T-helper 2 cell (primary cell): Measurements from ENCODE around the gene UBTD2.

Experiments
- DNase-seq, 5 experiments: peaks; one replicate each; pipeline versions ENCODE4 v3.0.0 to v3.0.0-alpha.2; 2012 to 2022

Gene UBTD2

GRCh38 chr5:172188893-172189692 is 94.5 kb downstream of the UBTD2 start:
- DNase-seq, result no peak

GRCh38 chr5:172188033-172188892 is 95.3 kb downstream of the UBTD2 start, which contains the start of gene STK10:
STK10 (minus strand) TSS chr5:172188224; CDS start chr5:172188042, 182 bp downstream.
- peak; percentile 77 to 95 (median 85) for DNase-seq

DNA sequence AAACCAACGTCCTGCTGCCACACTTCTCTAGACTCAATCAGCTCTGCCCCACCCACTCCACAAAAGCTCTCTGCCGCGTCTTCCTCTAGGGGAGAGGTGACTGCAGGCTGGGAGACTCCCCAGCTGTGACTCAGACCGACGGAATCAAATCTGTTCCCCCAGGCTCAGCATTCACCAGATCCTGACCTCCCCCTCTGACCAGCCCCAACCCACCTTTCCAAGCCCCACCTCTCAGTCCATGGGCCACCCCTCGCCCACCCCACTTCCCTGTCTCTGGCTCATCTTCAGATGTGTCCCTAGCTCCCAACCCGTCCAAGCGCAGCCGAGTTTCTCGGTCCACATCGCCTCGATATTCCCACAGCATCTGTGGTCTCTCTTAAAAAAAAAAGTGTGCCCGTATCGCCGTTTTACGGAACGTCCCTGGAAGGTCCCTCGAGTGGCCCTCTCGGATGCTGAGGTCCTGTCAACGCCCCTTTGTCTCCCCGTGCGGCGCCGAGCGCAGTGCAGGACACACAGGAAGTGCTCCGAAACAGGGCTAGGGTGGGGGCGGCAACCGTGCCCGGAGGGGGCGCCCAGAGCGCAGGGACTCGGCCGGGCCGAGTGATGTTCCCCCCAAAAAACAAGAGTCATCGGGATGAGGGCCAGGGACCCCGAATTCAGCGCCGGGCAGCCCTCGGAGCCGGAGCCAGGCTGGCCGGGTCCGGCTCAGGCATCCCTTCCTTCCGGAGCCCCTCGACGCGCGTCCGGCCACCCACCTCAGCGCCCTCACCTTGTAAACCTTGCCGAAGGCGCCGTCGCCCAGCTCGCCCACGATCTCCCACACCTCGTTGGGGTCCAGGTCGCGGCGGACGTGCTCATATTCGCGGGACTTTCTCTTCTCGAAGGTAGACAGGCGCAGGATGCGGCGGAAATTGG is 96.2 kb downstream of the UBTD2 start:
- DNase-seq, result peak in 4 of 5 experiments; percentile 58 to 77 (median 65)

DNA sequence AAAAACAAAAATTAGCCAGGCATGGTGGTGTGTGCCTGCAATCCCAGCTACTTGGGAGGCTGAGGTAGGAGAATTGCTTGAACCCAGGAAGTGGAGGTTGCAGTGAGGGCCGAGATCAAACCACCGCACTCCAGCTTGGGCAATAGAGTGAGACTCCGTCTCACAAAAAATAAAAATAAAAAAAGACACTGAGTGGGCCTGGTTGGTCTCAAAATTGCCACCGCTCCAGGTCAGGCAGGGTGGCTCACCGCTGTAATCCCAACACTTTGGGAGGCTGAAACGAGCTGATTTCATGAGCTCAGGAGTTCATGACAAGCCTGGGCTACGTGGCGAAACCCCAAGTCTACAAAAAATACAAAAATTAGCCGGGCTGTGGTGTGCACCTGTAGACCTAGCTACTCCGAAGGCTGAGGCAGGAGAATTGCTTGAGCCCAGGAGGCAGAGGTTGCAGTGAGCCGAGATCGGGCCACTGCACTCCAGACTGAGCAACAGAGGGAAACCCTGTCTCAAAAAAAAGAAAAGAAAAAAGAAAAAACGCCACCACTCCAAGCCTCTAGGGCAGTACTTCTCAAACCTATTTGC is 97.4 kb downstream of the UBTD2 start:
- DNase-seq, result no peak

DNA sequence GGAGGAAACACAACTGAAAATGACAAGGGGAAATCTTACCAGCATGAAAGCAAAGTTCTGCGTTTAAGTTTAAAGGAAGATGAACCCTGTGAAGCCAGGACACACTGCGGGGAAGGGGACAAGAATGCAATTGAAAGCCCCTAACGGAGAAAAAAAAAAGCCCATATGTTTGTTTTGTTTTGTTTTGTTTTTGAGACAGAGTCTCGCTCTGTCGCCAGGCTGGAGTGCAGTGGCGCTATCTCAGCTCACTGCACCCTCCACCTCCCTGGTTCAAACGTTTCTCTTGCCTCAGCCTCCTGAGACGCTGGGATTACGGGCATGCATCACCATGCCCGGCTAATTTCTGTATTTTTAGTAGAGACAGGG is 98.5 kb downstream of the UBTD2 start:
- peak in 2 of 5 experiments; percentile 39 to 40 for DNase-seq

GRCh38 chr5:172183881-172184280 is 99.7 kb downstream of the UBTD2 start:
- no peak for DNase-seq

- DNase-seq, result peak in 1 of 5 experiments; percentile 35
Measured at GRCh38 chr5:172182291-172182690, 101.3 kb downstream of the UBTD2 start.

DNA sequence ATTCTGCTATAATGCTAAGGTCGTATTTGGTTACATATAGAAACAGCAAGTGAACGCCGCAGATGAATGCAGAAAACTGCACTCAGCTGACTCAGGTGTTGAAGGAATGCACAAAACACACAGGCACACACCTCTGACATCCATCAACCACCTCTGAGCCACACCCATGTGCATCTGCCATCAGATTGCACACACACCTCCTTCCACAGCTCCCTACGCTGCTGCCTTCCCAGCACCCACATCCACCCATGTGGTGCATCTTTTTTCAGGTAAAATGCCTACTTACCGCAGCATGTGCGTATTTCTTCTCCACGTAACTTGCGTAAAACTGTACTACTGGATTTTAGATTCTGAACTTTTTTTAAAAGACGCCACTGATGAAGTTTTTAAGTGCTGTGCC is 102.6 kb downstream of the UBTD2 start:
- DNase-seq, result peak in 2 of 5 experiments; percentile 66 to 67

GRCh38 chr5:172178991-172179989 is 104.3 kb downstream of the UBTD2 start:
- DNase-seq, result peak in 3 of 5 experiments; percentile 30 to 88 (median 77)

DNA sequence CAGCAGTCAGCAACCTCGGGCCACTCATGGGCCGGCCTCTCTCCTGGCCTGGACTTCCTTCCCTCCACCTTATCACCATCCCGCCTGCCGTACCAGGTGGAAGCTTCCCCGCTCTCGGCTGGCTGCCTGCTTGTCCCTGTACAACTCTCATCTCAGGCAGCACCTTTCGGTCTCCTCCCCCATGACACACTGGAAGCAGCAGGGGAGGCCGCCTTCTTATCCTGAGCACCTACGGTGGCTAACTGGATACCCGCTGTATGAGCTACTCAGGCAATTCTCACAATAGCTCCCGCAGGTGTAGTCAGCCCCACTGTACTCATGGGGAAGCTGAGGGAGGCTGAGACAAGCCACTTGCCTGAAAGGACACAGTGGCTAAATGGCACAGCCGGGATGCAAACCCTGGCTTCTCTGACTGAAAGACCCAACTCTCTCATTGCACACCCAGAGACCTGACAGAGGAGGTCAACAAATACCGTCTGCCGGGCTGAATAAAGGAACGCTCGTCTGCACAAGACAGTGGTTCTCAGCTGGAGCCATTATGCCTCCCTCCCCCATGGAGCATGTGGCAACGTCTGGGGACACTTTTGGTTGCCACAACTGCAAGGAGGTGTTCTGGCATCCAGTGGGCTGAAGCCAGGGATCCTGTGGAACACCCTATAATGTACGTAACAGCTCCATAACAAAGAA is 105.1 kb downstream of the UBTD2 start:
- DNase-seq, result peak in 1 of 5 experiments; percentile 32

GRCh38 chr5:172177176-172177575 is 106.4 kb downstream of the UBTD2 start:
- no peak for DNase-seq

- DNase-seq, result peak; percentile 63 to 99 (median 87)
Measured at GRCh38 chr5:172175263-172175719, 108.3 kb downstream of the UBTD2 start.

DNA sequence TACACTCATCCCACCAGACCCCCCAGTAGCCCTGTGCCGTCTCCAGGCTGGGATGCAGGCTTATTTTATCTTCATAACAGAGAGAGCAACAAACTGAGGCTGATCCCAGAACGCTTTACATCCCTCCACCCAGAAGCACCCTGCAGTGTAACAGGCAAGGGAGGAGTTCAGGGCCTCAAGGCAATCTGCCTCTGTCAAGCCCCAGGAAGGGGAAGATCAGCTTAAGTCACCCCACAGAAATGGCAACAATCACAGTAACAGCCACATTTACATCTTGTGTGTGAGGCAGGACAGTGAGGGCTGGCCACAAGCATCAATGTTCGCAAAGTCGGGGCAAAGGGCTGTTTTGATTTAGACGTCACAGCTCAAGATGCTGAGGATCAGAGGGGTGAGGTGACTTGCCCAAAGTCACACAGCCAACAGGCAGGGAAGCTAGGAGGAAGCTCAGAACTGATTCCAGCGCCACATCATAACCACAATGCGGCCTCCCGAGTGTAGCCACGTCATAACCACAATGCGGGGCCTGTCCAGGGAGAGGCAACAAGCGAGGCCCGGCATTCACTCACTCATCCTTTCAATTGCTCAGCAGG is 109.9 kb downstream of the UBTD2 start:
- peak in 4 of 5 experiments; percentile 56 to 90 (median 71) for DNase-seq

DNA sequence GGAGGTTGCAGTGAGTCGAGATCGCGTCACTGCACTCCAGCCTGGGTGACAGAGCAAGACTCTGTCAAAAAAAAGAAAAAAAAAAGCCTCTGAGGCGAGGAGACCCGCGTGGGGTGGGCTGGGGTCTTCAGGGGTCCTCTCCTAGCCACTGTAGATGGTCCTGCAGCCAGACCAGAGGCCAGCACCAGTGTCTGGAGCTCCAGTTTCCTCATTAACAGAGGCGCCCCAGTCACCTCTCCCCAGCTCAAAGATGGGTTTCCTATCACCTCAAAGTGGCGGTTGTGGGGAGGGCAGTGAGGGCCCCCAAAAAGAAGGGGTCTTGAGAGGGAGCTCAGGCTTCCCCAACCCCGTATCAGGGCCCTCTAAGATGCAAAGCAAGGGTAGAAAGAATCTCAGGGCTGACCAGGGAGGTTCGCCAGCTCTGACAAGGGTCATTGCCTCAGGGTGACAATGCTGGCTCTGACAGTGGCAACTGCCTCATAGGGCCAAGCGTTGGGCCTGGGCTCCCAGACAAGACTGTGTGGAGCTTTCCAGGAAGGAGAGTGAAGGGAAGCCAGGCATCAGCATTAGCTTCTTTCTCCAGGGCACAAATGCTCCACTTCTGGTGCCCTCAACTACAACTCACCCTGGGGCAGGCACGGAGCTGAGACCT is 110.5 kb downstream of the UBTD2 start:
- no peak for DNase-seq

DNA sequence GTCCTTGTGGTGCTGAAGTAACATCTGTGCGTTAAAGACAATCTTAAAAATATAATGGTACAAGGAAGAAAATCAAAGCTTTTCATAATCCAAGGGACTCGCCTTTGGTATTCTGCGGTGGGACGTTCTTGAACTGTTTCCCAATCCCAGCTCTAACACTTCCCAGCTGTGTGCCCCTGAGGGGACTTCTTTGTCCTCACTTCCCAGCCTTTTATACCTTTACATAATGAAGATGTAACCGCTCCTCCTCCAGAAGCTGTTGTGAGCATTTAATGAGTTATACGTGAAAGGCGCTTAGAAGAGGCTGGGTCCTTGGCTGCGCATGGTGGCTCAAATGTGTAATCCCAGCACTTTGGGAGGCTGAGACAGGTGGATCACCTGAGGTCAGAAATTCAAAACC is 112.4 kb downstream of the UBTD2 start:
- no peak for DNase-seq

- DNase-seq, result peak in 1 of 5 experiments; percentile 51
Measured at GRCh38 chr5:172170251-172170701, 113.3 kb downstream of the UBTD2 start.

- no peak for DNase-seq
Measured at GRCh38 chr5:172169216-172169615, 114.3 kb downstream of the UBTD2 start.

DNA sequence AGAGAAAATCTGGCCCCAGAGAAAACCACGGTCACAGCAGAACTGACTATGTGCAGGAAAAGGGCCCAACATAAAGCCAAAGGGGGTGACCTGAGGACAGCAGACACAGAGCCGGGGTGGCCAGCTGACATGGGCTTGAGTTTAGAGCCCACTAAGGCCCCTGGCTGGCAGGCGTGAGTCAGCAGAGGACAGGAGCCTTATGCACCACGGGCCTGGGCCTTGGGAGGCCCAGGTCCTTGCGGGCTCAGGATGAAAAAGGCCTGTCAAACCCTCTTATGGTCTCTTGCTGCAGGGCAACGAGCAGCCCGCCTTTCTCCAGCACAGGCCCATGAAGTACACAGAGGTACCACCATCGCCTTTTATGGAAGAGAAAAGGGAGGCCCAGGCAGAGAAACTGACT is 115.3 kb downstream of the UBTD2 start:
- DNase-seq, result no peak

DNA sequence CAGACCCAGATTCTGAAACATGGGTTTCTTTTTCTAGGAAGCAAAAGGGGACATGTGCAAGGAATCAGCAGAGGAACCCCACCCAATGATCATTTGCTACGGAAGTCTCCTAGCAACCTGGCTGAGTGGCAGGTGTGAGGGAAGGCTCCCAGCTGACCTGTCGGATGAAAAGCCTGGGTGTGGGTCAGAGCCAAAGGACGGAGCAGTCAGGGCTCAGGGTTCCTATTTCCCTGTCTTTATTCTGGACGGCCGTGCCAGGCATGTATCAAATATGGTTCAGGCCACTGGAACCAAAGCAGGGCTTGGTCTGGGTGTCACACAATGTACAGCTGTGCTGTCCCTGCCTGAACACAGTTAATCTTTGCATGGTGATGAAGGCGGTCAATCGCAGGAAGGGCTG is 115.7 kb downstream of the UBTD2 start:
- no peak for DNase-seq
